SK-N-SH (cell line): ENCODE measurements around the gene ANXA11.

Experiments
- CHD2 ChIP-seq: fragments of 150-350 bp; IDR thresholded peaks from 2 replicates; pipeline ENCODE4 v1.6.1; 2018; ENCODE audit warnings: low read length; ENCODE audit not compliant: partially characterized antibody
- EP300 ChIP-seq, 2 experiments: IDR thresholded peaks; 2 replicates each; pipeline versions ENCODE4 v1.4.0 to v1.6.1; 2012; ENCODE audit warnings: borderline replicate concordance in 1 of 2, low read depth in 1 of 2, low read length in 1 of 2
- GABPA ChIP-seq: IDR thresholded peaks from 2 replicates; pipeline ENCODE4 v1.4.0; 2012; ENCODE audit warnings: low read depth, mild to moderate bottlenecking
- POLR2AphosphoS5 ChIP-seq: IDR thresholded peaks from 2 replicates; pipeline ENCODE4 v1.6.1; 2012; ENCODE audit warnings: low read depth, low read length
- RCOR1 ChIP-seq: fragments of 150-350 bp; IDR thresholded peaks from 2 replicates; pipeline ENCODE4 v1.6.1; 2017; ENCODE audit warnings: antibody characterized with exemption, low read length
- SMC3 ChIP-seq: IDR thresholded peaks from 2 replicates; pipeline ENCODE4 v1.6.1; 2012; ENCODE audit warnings: low read depth, low read length, improper control_type of control experiment
- TAF1 ChIP-seq: IDR thresholded peaks from 2 replicates; pipeline ENCODE4 v1.6.1; 2012; ENCODE audit warnings: low read depth, mild to moderate bottlenecking, low read length, moderate library complexity, borderline replicate concordance
- TF ChIP-seq, protein P1 (sequence below): fragments of 200-600 bp; sonication (generic); IDR thresholded peaks from 2 replicates; pipeline ENCODE4 v1.6.1; 2017; ENCODE audit warnings: antibody characterized with exemption, mild to moderate bottlenecking, moderate library complexity

DNA sequence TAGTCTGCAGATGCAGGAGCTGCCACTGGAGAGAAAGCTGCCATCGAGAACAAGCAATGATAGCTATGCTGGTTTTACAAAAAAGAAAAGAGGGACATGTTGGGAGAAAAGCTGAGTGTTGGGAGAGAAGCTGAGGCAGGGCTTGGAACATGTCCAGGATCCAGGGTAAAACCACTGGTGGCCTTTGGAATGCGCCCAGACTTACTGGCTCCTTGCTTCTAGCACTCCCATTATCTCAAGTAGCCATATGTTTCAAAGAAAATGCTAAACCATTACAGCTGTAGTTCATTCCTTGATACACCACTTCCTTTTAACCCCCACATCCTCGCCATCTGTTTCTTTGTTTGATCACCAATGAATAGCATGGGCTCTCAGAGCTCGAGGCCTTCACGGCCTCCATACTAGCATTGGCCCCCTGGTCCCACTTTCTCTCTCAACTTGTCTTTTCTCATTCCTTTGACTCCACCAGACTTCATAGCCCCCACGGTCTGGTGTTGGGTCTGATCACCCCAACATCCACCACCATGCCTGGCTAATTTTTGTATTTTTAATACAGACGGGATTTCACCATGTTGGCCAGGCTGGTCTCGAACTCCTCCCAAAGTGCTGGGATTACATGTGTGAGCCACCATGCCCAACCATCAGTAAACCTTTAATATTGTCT lies 96.6 kb downstream of the ANXA11 start:
- TF ChIP-seq CHD2 (no peak), EP300 (IDR thresholded peaks at IDR 0.05; ENCODE audit: borderline replicate concordance in 1 of 2, low read depth in 1 of 2, low read length in 1 of 2) (no peak), TAF1 (no peak), SMC3 (no peak), RCOR1 (no peak), POLR2AphosphoS5 (no peak), GABPA (no peak)
- TF ChIP-seq, protein P1, sequence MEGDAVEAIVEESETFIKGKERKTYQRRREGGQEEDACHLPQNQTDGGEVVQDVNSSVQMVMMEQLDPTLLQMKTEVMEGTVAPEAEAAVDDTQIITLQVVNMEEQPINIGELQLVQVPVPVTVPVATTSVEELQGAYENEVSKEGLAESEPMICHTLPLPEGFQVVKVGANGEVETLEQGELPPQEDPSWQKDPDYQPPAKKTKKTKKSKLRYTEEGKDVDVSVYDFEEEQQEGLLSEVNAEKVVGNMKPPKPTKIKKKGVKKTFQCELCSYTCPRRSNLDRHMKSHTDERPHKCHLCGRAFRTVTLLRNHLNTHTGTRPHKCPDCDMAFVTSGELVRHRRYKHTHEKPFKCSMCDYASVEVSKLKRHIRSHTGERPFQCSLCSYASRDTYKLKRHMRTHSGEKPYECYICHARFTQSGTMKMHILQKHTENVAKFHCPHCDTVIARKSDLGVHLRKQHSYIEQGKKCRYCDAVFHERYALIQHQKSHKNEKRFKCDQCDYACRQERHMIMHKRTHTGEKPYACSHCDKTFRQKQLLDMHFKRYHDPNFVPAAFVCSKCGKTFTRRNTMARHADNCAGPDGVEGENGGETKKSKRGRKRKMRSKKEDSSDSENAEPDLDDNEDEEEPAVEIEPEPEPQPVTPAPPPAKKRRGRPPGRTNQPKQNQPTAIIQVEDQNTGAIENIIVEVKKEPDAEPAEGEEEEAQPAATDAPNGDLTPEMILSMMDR = no peak
